Heart right ventricle (tissue), 16 donors: ENCODE results near the gene APOL3. TPM values are rescaled to one million over a fixed set of nuclear protein-coding genes. Genes with fewer than 3 reads are reported as not detected.
"Not testable (repeated sequence)": the region's sequence is repeated elsewhere in the genome, so short reads cannot be mapped to it uniquely, and the experiment has no call there.

Source experiments
- ATAC-seq, 8 donors: fragments of 200-7000 bp; cut with Tn5 transposase; one replicate each; pipeline ENCODE4 v1.9.1; 2020; ENCODE audit warnings: mild to moderate bottlenecking in 8 of 8, moderate library complexity in 8 of 8, moderate number of reproducible peaks in 1 of 8
- DNase-seq, 2 donors: peaks; one replicate each; pipeline ENCODE4 v3.0.0-alpha.2; 2020
- H3K27ac ChIP-seq, 10 donors: fragments of 200-600 bp; sonication (generic) in 2 of 10; one replicate each; pipeline versions ENCODE4 v1.5.0 to v1.8.0; 2020 to 2022; ENCODE audit warnings: mild to moderate bottlenecking in 3 of 10
- H3K27me3 ChIP-seq, 7 donors: fragments of 200-600 bp; one replicate each; pipeline ENCODE4 v1.8.0; 2021 to 2022; ENCODE audit warnings: mild to moderate bottlenecking in 2 of 7
- H3K36me3 ChIP-seq, 9 donors: fragments of 200-600 bp; sonication (generic) in 1 of 9; one replicate each; pipeline versions ENCODE4 v1.5.0 to v1.8.0; 2020 to 2022; ENCODE audit warnings: mild to moderate bottlenecking in 2 of 9
- H3K4me1 ChIP-seq, 9 donors: fragments of 200-600 bp; sonication (generic) in 1 of 9; one replicate each; pipeline versions ENCODE4 v1.5.0 to v1.8.0; 2020 to 2022; ENCODE audit warnings: mild to moderate bottlenecking in 4 of 9
- H3K4me3 ChIP-seq, 10 donors: fragments of 200-600 bp; sonication (generic) in 2 of 10; one replicate each; pipeline versions ENCODE4 v1.5.0 to v1.8.0; 2020 to 2022; ENCODE audit warnings: mild to moderate bottlenecking in 7 of 10, moderate library complexity in 2 of 10
- H3K9me3 ChIP-seq, 11 donors: fragments of 200-600 bp in 10 of 11; sonication (generic) in 2 of 11; one replicate each; pipeline versions ENCODE4 v1.5.0 to v1.8.0; 2013 to 2022; ENCODE audit warnings: mild to moderate bottlenecking in 2 of 11, control low read depth in 1 of 11, moderate library complexity in 1 of 11
- CTCF ChIP-seq, 9 donors: fragments of 200-600 bp; sonication (generic) in 2 of 9; IDR thresholded peaks; one replicate each; pipeline versions ENCODE4 v1.5.0 to v1.8.0; 2021 to 2022; ENCODE audit warnings: antibody characterized with exemption in 9 of 9, mild to moderate bottlenecking in 5 of 9, moderate library complexity in 1 of 9
- WGBS, 2 donors: extraction: QIAGEN DNeasy Blood & Tissue Kit; methylation state at CpG; one replicate each; pipeline ENCODE4 v1.1.7; 2013; ENCODE audit warnings: inconsistent platforms in 1 of 2; 5-methylcytosine and 5-hydroxymethylcytosine counted together
- intact Hi-C, 10 donors: fragments of 100-400 bp; cut with DNase I; formaldehyde crosslinking; loops; one replicate each; pipeline versions ENCODE4 v1.11.1 to v1.14.2; 2022
- polyA plus RNA-seq, 2 donors: library from polyadenylated mRNA; stranded (reverse); fragments of 200-250 nt; gene quantifications; one replicate each; pipeline ENCODE4 v1.2.3, GENCODE V29; 2013
- total RNA-seq, 10 donors: library from RNA; stranded (reverse); fragmentation: NEBNext Ultra II Directional in 3 of 10; extraction: Animal tissue kit (Norgen Biotek cat#: 25700) in 3 of 10; gene quantifications; one replicate each; pipeline versions ENCODE4 v1.2.1 to v1.2.4, GENCODE V29; 2021 to 2023
- donor health status: Arrhythmogenic right ventricular cardiomyopathy.
- donor health status: ischemic (EF 13 %, LVEDD 7.1; RV severe dilation, severe dysfunction).
- donor health status: healthy with polysubstance abuse.
- donor health status: DM: no; HTN: yes; CAD: no.
- donor health status: DM: no; HTN: no; CAD: no.
- donor health status: ischemic (EF 25% LVEDD 6.9; RV normal size, moderate dysfunction).
- donor health status: ischemic (EF 25% LVEDD 5.7; RV mildly dilated, moderate dysfunction).
- donor health status: healthy.
- donor health status: DM: yes; HTN: yes; CAD: no.
- donor health status: Ischemic cardiomyopathy.
- donor health status: ischemic (EF 35%, LVEDD 5.7; RV mildly dilated, moderate dysfunction).
- donor health status: nonischemic (EF 11% LVEDD 7.7; RV severe dilation, severe dysfunction).
- donor health status: DM: yes; HTN: yes; CAD: no.
- donor health status: PGD.
- donor health status: ischemic (EF 29% LVEDD 5.4; RV normal size, mild dysfunction).
- donor health status: nonischemic (EF 23%, LVEDD 6.1; RV moderate dilation, normal function).

APOL3 gene
- total and polyA plus RNA-seq, 12 donors: 17.1 to 65.9 (median 24.6) TPM

DNA sequence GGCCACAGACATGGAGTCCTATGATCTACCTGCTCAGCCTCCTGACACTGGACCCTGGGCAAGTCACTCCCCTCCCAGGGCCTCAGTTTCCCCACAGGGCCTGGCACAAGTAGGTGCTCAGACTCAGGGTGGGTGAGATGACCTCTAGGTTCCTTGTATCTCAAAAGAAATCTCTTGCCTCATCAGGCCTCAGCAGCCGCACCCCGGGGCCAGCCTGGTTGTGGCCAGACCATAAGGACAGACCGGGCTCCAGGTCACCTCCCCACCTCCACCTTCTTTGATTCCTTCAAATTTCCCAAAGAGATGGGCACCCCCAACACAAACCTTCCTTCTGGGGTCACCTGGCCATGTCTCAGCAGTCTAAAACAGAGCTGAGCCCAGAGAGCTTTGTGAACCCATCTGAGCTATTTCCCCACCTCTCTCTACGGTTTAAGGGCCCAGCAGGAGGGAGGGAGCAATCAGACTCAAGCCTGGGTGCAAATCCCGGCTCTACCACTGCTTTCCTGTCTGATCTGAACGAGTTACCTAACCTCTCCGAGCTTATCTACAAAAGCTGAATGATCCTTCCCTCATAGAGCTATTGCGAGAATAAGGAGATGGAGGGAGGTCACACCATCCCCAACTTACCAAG is 43.6 kb upstream of the APOL3 start:
- ATAC-seq (no peak), DNase-seq (no peak)
- H3K4me1 ChIP-seq: peaks cover 0 to 37% (median 31%) of the 10 kb centered on the region in 9 donors
- intact Hi-C loops: loop anchor here in 2 of 10 donors (5.0 to 10.0 kb wide), 2 partner anchors 33 to 51 kb away; partner anchors contain the start of genes APOL1 (in 1 of the 2) and APOL2 (in 1 of the 2)
- no peaks in the 10 kb centered on the region for H3K27me3 ChIP-seq
- TF ChIP-seq CTCF (IDR thresholded peaks at IDR 0.05): no peak
- H3K36me3 ChIP-seq: no peaks in the 10 kb centered on the region
- H3K9me3 ChIP-seq: no peaks in the 10 kb centered on the region
- 83 to 86% methylated on average over 8 of the region's 8 CpGs for WGBS, 2 donors
- no peak overlapping the region for H3K4me3 ChIP-seq
- H3K27ac ChIP-seq: no peak overlapping the region

DNA sequence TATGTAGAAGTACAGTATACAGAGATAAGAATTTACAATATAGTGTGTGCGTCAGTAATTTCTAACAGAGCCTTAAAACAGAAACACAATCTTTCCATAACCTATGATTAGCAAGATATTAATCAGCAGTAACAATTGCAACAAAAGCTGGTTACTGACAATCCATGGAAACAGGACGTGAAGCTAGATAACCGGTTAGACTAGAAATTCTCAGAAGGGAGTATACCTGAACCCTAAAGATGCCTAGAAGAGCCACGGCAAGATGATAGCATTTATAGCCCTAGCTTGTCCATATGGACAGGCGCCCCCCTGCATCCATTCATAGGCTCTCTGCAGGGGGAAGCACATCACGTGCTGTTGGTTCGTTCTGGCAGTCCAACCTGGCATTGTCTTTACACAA is 42.9 kb upstream of the APOL3 start:
- H3K4me3 ChIP-seq, H3K36me3 ChIP-seq, H3K9me3 ChIP-seq, DNase-seq, ATAC-seq, H3K27me3 ChIP-seq: not testable (repeated sequence)
- H3K27ac ChIP-seq: peak overlapping the region in 1 of 10 donors; percentile 21
- intact Hi-C loops: loop anchor here in 2 of 10 donors (5.0 to 10.0 kb wide), 2 partner anchors 34 to 51 kb away; partner anchors contain the start of genes APOL1 (in 1 of the 2) and APOL2 (in 1 of the 2)
- peaks cover 0 to 42% (median 35%) of the 10 kb centered on the region in 9 donors for H3K4me1 ChIP-seq
- WGBS, 2 donors: 81% methylated on average over 7 of the region's 7 CpGs

DNA sequence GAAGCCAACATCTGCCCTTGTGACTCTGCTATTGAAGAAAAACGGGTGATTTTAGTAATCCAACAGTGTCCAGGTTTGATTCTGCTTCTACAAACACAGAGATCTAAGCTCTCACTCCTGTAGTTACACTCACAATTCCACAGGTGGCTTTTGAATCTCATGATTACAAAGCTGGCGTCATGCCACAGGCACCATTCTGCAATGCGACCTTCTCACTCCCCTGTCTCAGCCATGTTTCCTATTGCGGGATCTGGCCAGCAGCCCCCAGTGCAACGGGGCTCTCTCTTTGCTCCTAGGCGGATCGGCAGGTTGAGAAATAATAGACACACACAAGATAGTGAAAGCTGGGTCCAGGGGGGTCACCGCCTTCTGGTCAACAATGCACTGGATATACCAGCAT is 42.4 kb upstream of the APOL3 start:
- not testable (repeated sequence) for DNase-seq, H3K27me3 ChIP-seq, H3K4me3 ChIP-seq, H3K36me3 ChIP-seq, H3K9me3 ChIP-seq
- peaks cover 0 to 48% (median 36%) of the 10 kb centered on the region in 9 donors for H3K4me1 ChIP-seq
- TF ChIP-seq CTCF (IDR thresholded peaks at IDR 0.05): peak in 1 of 9 donors; percentile 14
- 44 to 46% methylated on average over 8 of the region's 8 CpGs for WGBS, 2 donors
- ATAC-seq: peak in 1 of 8 donors; percentile 9
- intact Hi-C loops: loop anchor here in 2 of 10 donors (5.0 to 10.0 kb wide), 2 partner anchors 34 to 52 kb away; partner anchors contain the start of genes APOL1 (in 1 of the 2) and APOL2 (in 1 of the 2)
- H3K27ac ChIP-seq: peak overlapping the region in 3 of 10 donors; percentile 21 to 44 (median 33)

DNA sequence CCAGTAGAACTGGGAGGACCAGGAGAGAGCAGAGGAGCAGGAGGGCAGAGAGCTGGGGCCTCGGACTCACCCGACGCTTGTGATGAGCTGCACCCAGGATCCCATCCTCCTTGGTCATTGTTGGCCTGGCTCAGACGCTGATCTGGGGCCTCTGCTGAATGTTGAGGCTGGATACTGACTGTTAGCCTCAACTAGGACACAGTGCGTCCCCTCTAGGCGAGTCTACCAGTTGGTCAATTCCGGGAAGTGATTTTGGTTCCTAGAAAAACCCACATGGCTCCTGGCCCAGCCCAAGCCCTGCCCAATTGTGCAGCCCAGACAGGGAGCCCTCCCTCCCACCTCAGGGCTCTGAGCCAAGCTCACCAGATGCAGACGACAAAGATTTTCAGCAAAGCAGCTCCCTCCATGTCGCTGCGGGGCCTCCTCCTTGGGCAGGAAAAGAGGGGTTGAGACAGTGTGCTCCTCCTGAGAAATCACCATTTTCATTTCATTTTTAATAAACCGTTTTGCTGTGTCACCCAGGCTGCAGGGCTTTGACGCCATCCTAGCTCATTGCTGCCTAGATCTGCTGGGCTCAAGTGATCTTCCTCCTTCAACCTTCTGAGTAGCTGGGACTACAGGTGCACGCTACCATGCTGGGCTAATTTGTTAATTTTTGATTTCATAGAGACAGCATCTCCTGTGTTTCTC is 41.2 kb upstream of the APOL3 start, which contains the start of gene APOL4:
APOL4 (minus strand) TSS at position 180 of the 690 bp plus-strand sequence; CDS start at position 105, 75 bp downstream.
- 23 to 27% methylated on average over 13 of the region's 13 CpGs for WGBS, 2 donors
- Histone ChIP-seq H3K9me3 (no peaks in the 10 kb centered on the region), H3K27ac (peak within 1 kb of the TSS; percentile 49 to 92 (median 70)), H3K36me3 (no peaks in the 10 kb centered on the region), H3K4me3 (peak within 1 kb of the TSS in 8 of 10 donors; percentile 15 to 60 (median 41)), H3K27me3 (no peaks in the 10 kb centered on the region), H3K4me1 (peaks cover 7 to 59% (median 43%) of the 10 kb centered on the region in 9 donors)
- peak; percentile 75 to 95 (median 88) for ATAC-seq
- intact Hi-C loops: loop anchor here in 2 of 10 donors (5.0 to 10.0 kb wide), 2 partner anchors 36 to 53 kb away; partner anchors contain the start of genes APOL1 (in 1 of the 2) and APOL2 (in 1 of the 2)
- peak; percentile 81 to 92 for DNase-seq
- peak in 2 of 9 donors; percentile 10 to 34 for TF ChIP-seq CTCF (IDR thresholded peaks at IDR 0.05)

- intact Hi-C loops: loop anchor here in 2 of 10 donors (5.0 to 10.0 kb wide), 2 partner anchors 36 to 54 kb away; partner anchors contain the start of genes APOL1 (in 1 of the 2) and APOL2 (in 1 of the 2)
- not testable (repeated sequence) for H3K27me3 ChIP-seq, H3K9me3 ChIP-seq, DNase-seq, H3K36me3 ChIP-seq
- peak overlapping the region in 7 of 10 donors; percentile 15 to 60 (median 42) for H3K4me3 ChIP-seq
- ATAC-seq: peak; percentile 32 to 73 (median 60)
- H3K27ac ChIP-seq: peak overlapping the region in 7 of 10 donors; percentile 65 to 92 (median 78)
- WGBS, 2 donors: 70 to 75% methylated on average over 1 of the region's 5 CpGs
- peaks cover 8 to 67% (median 50%) of the 10 kb centered on the region in 9 donors for H3K4me1 ChIP-seq
These were observed 40.5 kb upstream of the APOL3 start for GRCh38 chr22:36201025-36201424.
